Testis (tissue), 2 donors: ENCODE data around the gene CFAP20DC.
A peak's percentile ranks its signal among the peaks of the same experiment; 100 is the strongest.

ENCODE experiments used
- CTCF ChIP-seq, 3 experiments: fragments of 450-650 bp in 2 of 3; fragments of 200-600 bp in 1 of 3; sonication (generic) in 1 of 3; IDR thresholded peaks; one replicate each; pipeline ENCODE4 v1.5.1; 2016 to 2019; ENCODE audit warnings: antibody characterized with exemption in 3 of 3, mild to moderate bottlenecking in 2 of 3, moderate library complexity in 1 of 3
- POLR2A ChIP-seq: fragments of 450-650 bp; IDR thresholded peaks from one replicate; pipeline ENCODE4 v1.6.1; 2017; ENCODE audit warnings: antibody characterized with exemption, mild to moderate bottlenecking, moderate library complexity

- TF ChIP-seq CTCF (IDR thresholded peaks at IDR 0.05) (peak; percentile 23 to 55 (median 46)), POLR2A (no peak)
Measured at GRCh38 chr3:59052803-59053411, 3.1 kb upstream of the CFAP20DC start.
